Kidney epithelial cell (primary cell): Measurements from ENCODE around the gene EED. TPM values are rescaled to one million over a fixed set of nuclear protein-coding genes. Genes with fewer than 3 reads are reported as not detected.

ENCODE experiments used
- DNase-seq: peaks from one replicate; pipeline ENCODE4 v3.0.0-alpha.2; 2010; ENCODE audit warnings: low read depth
- H3K27me3 ChIP-seq: 2 replicates; pipeline ENCODE4 v1.6.0; 2011; ENCODE audit warnings: low read length; ENCODE audit not compliant: control insufficient read depth, insufficient read depth
- H3K36me3 ChIP-seq: 2 replicates; pipeline ENCODE4 v1.5.1; 2011; ENCODE audit warnings: low read length; ENCODE audit not compliant: control insufficient read depth, insufficient read depth
- H3K4me3 ChIP-seq: 2 replicates; pipeline ENCODE4 v1.5.1; 2011; ENCODE audit warnings: low read depth, mild to moderate bottlenecking, control low read depth, low read length
- CTCF ChIP-seq: IDR thresholded peaks from 2 replicates; pipeline ENCODE4 v1.5.1; 2011; ENCODE audit warnings: mild to moderate bottlenecking, moderate library complexity, low read length, control low read depth, inconsistent platforms; ENCODE audit not compliant: insufficient read depth, poor library complexity, severe bottlenecking
- total RNA-seq: library from RNA; depleted of rRNA; stranded (reverse); fragments of >200 nt; gene quantifications from 2 replicates; pipeline ENCODE4 v1.2.3, GENCODE V29; 2015

EED gene
- total RNA-seq, 1 donor from 2014 or later, result 9.2 TPM

- no peak for DNase-seq
- Histone ChIP-seq H3K4me3 (no peak overlapping the region), H3K36me3 (no peaks in the 10 kb centered on the region), H3K27me3 (no peaks in the 10 kb centered on the region)
- TF ChIP-seq CTCF, result no peak
Measured at GRCh38 chr11:86232556-86232955, 12.0 kb upstream of the EED start.

GRCh38 chr11:86234831-86235461 lies 9.6 kb upstream of the EED start:
- Histone ChIP-seq H3K4me3 (no peak overlapping the region), H3K36me3 (no peaks in the 10 kb centered on the region), H3K27me3 (no peaks in the 10 kb centered on the region)
- TF ChIP-seq CTCF, result no peak
- DNase-seq, result no peak

GRCh38 chr11:86237267-86237804 lies 7.2 kb upstream of the EED start:
- no peak for DNase-seq
- Histone ChIP-seq H3K4me3 (no peak overlapping the region), H3K27me3 (no peaks in the 10 kb centered on the region), H3K36me3 (no peaks in the 10 kb centered on the region)
- no peak for TF ChIP-seq CTCF

GRCh38 chr11:86240164-86240563 lies 4.4 kb upstream of the EED start:
- DNase-seq, result no peak
- TF ChIP-seq CTCF, result no peak
- Histone ChIP-seq H3K27me3 (no peaks in the 10 kb centered on the region), H3K36me3 (no peaks in the 10 kb centered on the region), H3K4me3 (no peak overlapping the region)

- H3K36me3 ChIP-seq, result no peaks in the 10 kb centered on the region
- TF ChIP-seq CTCF, result no peak
- DNase-seq, result no peak
- H3K4me3 ChIP-seq, result no peak overlapping the region
- no peaks in the 10 kb centered on the region for H3K27me3 ChIP-seq
Measured at GRCh38 chr11:86241956-86242535, 2.5 kb upstream of the EED start.
